Vagina (tissue), 2 donors: ENCODE measurements around the gene DAPK2. TPM values are rescaled to one million over a fixed set of nuclear protein-coding genes. Genes with fewer than 3 reads are reported as not detected.

Source experiments
- DNase-seq, 2 donors: peaks; one replicate each; pipeline ENCODE4 v3.0.0-alpha.2; 2017; ENCODE audit errors: extremely low spot score in 2 of 2
- H3K27ac ChIP-seq: fragments of 200-600 bp; sonication (generic); one replicate; pipeline ENCODE4 v1.5.1; 2019
- H3K27me3 ChIP-seq: fragments of 200-600 bp; sonication (generic); one replicate; pipeline ENCODE4 v1.5.1; 2019
- H3K36me3 ChIP-seq, 2 donors: fragments of 200-600 bp; sonication (generic); one replicate each; pipeline ENCODE4 v1.5.1; 2017 to 2019
- H3K4me1 ChIP-seq: fragments of 200-600 bp; sonication (generic); one replicate; pipeline ENCODE4 v1.5.1; 2019
- H3K4me3 ChIP-seq, 2 donors: fragments of 200-600 bp; sonication (generic); 1 replicate in 1 of 2; 2 replicates in 1 of 2; pipeline ENCODE4 v1.5.1; 2016 to 2019
- H3K9me3 ChIP-seq: fragments of 200-600 bp; sonication (generic); one replicate; pipeline ENCODE4 v1.5.1; 2019
- CTCF ChIP-seq, 3 experiments: fragments of 450-650 bp in 2 of 3; fragments of 200-600 bp in 1 of 3; sonication (generic) in 1 of 3; IDR thresholded peaks; one replicate each; pipeline ENCODE4 v1.5.1; 2017 to 2019; ENCODE audit warnings: antibody characterized with exemption in 3 of 3, mild to moderate bottlenecking in 2 of 3, moderate library complexity in 2 of 3
- POLR2A ChIP-seq, 2 donors: fragments of 450-650 bp; IDR thresholded peaks; one replicate each; pipeline ENCODE4 v1.6.1; 2017; ENCODE audit warnings: antibody characterized with exemption in 2 of 2, mild to moderate bottlenecking in 2 of 2, moderate library complexity in 2 of 2
- POLR2AphosphoS5 ChIP-seq, 2 donors: sonication (generic); formaldehyde crosslinking; IDR thresholded peaks; one replicate each; pipeline ENCODE4 v1.9.0; 2017; ENCODE audit warnings: antibody characterized with exemption in 2 of 2, mild to moderate bottlenecking in 2 of 2, low read depth in 1 of 2; ENCODE audit not compliant: insufficient read depth in 1 of 2
- intact Hi-C: fragments of 100-400 bp; cut with DNase I; formaldehyde crosslinking; loops from one replicate; pipeline ENCODE4 v1.15.1; 2023
- total RNA-seq: library from RNA; depleted of rRNA; stranded (reverse); fragments of >200 nt; gene quantifications from one replicate; pipeline ENCODE4 v1.2.3, GENCODE V29; 2016

The DAPK2 gene
- total RNA-seq, 1 donor from 2014 or later, result 50.3 TPM

- Histone ChIP-seq H3K27ac (no peak overlapping the region), H3K4me1 (no peaks in the 10 kb centered on the region), H3K4me3 (no peak overlapping the region), H3K27me3 (no peaks in the 10 kb centered on the region), H3K36me3 (no peaks in the 10 kb centered on the region), H3K9me3 (no peaks in the 10 kb centered on the region)
- DNase-seq, result no peak
- TF ChIP-seq POLR2A (IDR thresholded peaks at IDR 0.05), result no peak
- TF ChIP-seq POLR2AphosphoS5 (IDR thresholded peaks at IDR 0.05; ENCODE audit: insufficient read depth in 1 of 2, low read depth in 1 of 2), result no peak
- no peak for TF ChIP-seq CTCF (IDR thresholded peaks at IDR 0.05)
- intact Hi-C loops, result no loop called here
These were observed 171.7 kb downstream of the DAPK2 start for GRCh38 chr15:63874616-63875015.

- H3K9me3 ChIP-seq, result no peaks in the 10 kb centered on the region
- no peak for TF ChIP-seq POLR2A (IDR thresholded peaks at IDR 0.05)
- no peak for TF ChIP-seq CTCF (IDR thresholded peaks at IDR 0.05)
- TF ChIP-seq POLR2AphosphoS5 (IDR thresholded peaks at IDR 0.05; ENCODE audit: insufficient read depth in 1 of 2, low read depth in 1 of 2), result no peak
- no peak for DNase-seq
- no peaks in the 10 kb centered on the region for H3K4me1 ChIP-seq
- H3K27me3 ChIP-seq, result no peaks in the 10 kb centered on the region
- H3K36me3 ChIP-seq, result no peaks in the 10 kb centered on the region
- no peak overlapping the region for H3K4me3 ChIP-seq
- no peak overlapping the region for H3K27ac ChIP-seq
- intact Hi-C loops, result no loop called here
These were observed 173.3 kb downstream of the DAPK2 start for GRCh38 chr15:63872759-63873510.

GRCh38 chr15:63870487-63871209, 175.6 kb downstream of the DAPK2 start:
- Histone ChIP-seq H3K9me3 (no peaks in the 10 kb centered on the region), H3K4me3 (no peak overlapping the region), H3K27me3 (no peaks in the 10 kb centered on the region), H3K36me3 (no peaks in the 10 kb centered on the region), H3K4me1 (no peaks in the 10 kb centered on the region), H3K27ac (no peak overlapping the region)
- TF ChIP-seq POLR2AphosphoS5 (IDR thresholded peaks at IDR 0.05; ENCODE audit: insufficient read depth in 1 of 2, low read depth in 1 of 2) (no peak), POLR2A (IDR thresholded peaks at IDR 0.05) (no peak), CTCF (IDR thresholded peaks at IDR 0.05) (no peak)
- intact Hi-C loops, result no loop called here
- no peak for DNase-seq

GRCh38 chr15:63870043-63870394, 176.3 kb downstream of the DAPK2 start:
- H3K9me3 ChIP-seq, result no peaks in the 10 kb centered on the region
- intact Hi-C loops, result no loop called here
- no peak overlapping the region for H3K4me3 ChIP-seq
- DNase-seq, result no peak
- TF ChIP-seq POLR2AphosphoS5 (IDR thresholded peaks at IDR 0.05; ENCODE audit: insufficient read depth in 1 of 2, low read depth in 1 of 2) (no peak), POLR2A (IDR thresholded peaks at IDR 0.05) (no peak), CTCF (IDR thresholded peaks at IDR 0.05) (no peak)
- H3K27me3 ChIP-seq, result no peaks in the 10 kb centered on the region
- no peaks in the 10 kb centered on the region for H3K4me1 ChIP-seq
- no peak overlapping the region for H3K27ac ChIP-seq
- H3K36me3 ChIP-seq, result no peaks in the 10 kb centered on the region
